Ectodermal cell (in vitro differentiated cells): ENCODE measurements around the gene AWAT2.

Source experiments
- H3K27ac ChIP-seq: 2 replicates; pipeline ENCODE4 v1.7.0; 2013; ENCODE audit warnings: mild to moderate bottlenecking, low read depth, low read length; ENCODE audit not compliant: insufficient read depth, poor library complexity, severe bottlenecking
- H3K27me3 ChIP-seq: 2 replicates; pipeline ENCODE4 v1.7.0; 2013; ENCODE audit warnings: mild to moderate bottlenecking, low read length; ENCODE audit not compliant: insufficient read depth, control insufficient read depth, poor library complexity, severe bottlenecking
- H3K36me3 ChIP-seq: one replicate; pipeline ENCODE4 v1.7.0; 2013; ENCODE audit warnings: low read length; ENCODE audit not compliant: control insufficient read depth, insufficient read depth
- H3K4me1 ChIP-seq: one replicate; pipeline ENCODE4 v1.7.0; 2013; ENCODE audit warnings: low read length; ENCODE audit not compliant: control insufficient read depth, insufficient read depth
- H3K4me3 ChIP-seq: 2 replicates; pipeline ENCODE4 v1.7.0; 2013; ENCODE audit warnings: low read depth, low read length, control low read depth; ENCODE audit not compliant: insufficient read depth
- H3K9me3 ChIP-seq: 2 replicates; pipeline ENCODE4 v1.7.0; 2013; ENCODE audit warnings: mild to moderate bottlenecking, low read length, moderate library complexity; ENCODE audit not compliant: control insufficient read depth
- WGBS, 2 experiments: methylation state at CpG; one replicate each; pipeline ENCODE4 v1.1.7; 2013; ENCODE audit warnings: missing lambda C conversion rate in 2 of 2; 5-methylcytosine and 5-hydroxymethylcytosine counted together

Gene AWAT2

GRCh38 chrX:70026851-70027200 lies 22.9 kb downstream of the AWAT2 start:
- Histone ChIP-seq H3K4me3 (no peak overlapping the region), H3K4me1 (no peaks in the 10 kb centered on the region), H3K36me3 (no peaks in the 10 kb centered on the region), H3K9me3 (no peaks in the 10 kb centered on the region), H3K27me3 (no peaks in the 10 kb centered on the region), H3K27ac (no peak overlapping the region)
- 83 to 85% methylated on average over 4 of the region's 4 CpGs for WGBS, 2 experiments

- Histone ChIP-seq H3K27me3 (no peaks in the 10 kb centered on the region), H3K27ac (no peak overlapping the region), H3K4me1 (no peaks in the 10 kb centered on the region), H3K9me3 (no peaks in the 10 kb centered on the region), H3K36me3 (no peaks in the 10 kb centered on the region), H3K4me3 (no peak overlapping the region)
- 77 to 94% methylated on average over 1 of the region's 1 CpG for WGBS, 2 experiments
Observed at GRCh38 chrX:70026112-70026850, 23.5 kb downstream of the AWAT2 start.

- WGBS, 2 experiments: 90 to 100% methylated on average over 1 of the region's 1 CpG
- no peaks in the 10 kb centered on the region for H3K9me3 ChIP-seq
- no peak overlapping the region for H3K4me3 ChIP-seq
- no peak overlapping the region for H3K27ac ChIP-seq
- H3K36me3 ChIP-seq: no peaks in the 10 kb centered on the region
- no peaks in the 10 kb centered on the region for H3K4me1 ChIP-seq
- H3K27me3 ChIP-seq: no peaks in the 10 kb centered on the region
Observed at GRCh38 chrX:70025464-70025863, 24.3 kb downstream of the AWAT2 start.

- H3K27me3 ChIP-seq: no peaks in the 10 kb centered on the region
- 87 to 100% methylated on average over 2 of the region's 4 CpGs for WGBS, 2 experiments
- no peak overlapping the region for H3K4me3 ChIP-seq
- no peaks in the 10 kb centered on the region for H3K4me1 ChIP-seq
- no peak overlapping the region for H3K27ac ChIP-seq
- H3K36me3 ChIP-seq: no peaks in the 10 kb centered on the region
- no peaks in the 10 kb centered on the region for H3K9me3 ChIP-seq
Observed at GRCh38 chrX:70022616-70023015, 27.1 kb downstream of the AWAT2 start.

GRCh38 chrX:70016513-70016912 lies 33.2 kb downstream of the AWAT2 start:
- H3K36me3 ChIP-seq: no peaks in the 10 kb centered on the region
- no peaks in the 10 kb centered on the region for H3K4me1 ChIP-seq

GRCh38 chrX:70013466-70014381 lies 36.0 kb downstream of the AWAT2 start:
- Histone ChIP-seq H3K4me1 (no peaks in the 10 kb centered on the region), H3K4me3 (no peak overlapping the region), H3K9me3 (no peaks in the 10 kb centered on the region), H3K36me3 (no peaks in the 10 kb centered on the region), H3K27ac (no peak overlapping the region), H3K27me3 (no peaks in the 10 kb centered on the region)
- 67 to 82% methylated on average over 4 to 5 of the region's 5 CpGs for WGBS, 2 experiments

More at GRCh38 chrX:70016513-70016912, 33.2 kb downstream of the AWAT2 start:
- no peaks in the 10 kb centered on the region for H3K9me3 ChIP-seq
- no peaks in the 10 kb centered on the region for H3K27me3 ChIP-seq
- no peak overlapping the region for H3K27ac ChIP-seq
- WGBS, 2 experiments: 95 to 100% methylated on average over 1 of the region's 2 CpGs
- no peak overlapping the region for H3K4me3 ChIP-seq

DNA sequence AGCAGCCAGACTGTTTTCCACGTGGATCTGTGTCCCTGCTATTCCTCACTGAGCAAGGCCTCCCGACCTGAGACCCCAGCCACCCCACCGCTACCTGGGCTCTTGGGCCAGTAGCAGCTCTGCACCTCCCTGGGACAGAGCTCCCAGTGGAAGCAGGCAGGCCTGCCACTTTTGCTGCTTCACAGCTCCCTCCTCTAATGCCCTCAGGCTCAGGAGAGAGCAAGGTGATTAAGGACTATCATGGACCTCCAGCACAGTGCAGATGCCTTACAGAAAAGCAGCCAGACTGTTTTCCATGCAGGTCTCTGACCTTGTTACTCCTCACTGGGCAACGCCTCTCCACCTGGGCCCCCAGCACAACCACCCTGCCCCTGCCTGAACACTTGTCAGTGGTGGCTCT lies 37.0 kb downstream of the AWAT2 start:
- Histone ChIP-seq H3K9me3 (no peaks in the 10 kb centered on the region), H3K36me3 (no peaks in the 10 kb centered on the region), H3K4me3 (no peak overlapping the region), H3K4me1 (no peaks in the 10 kb centered on the region), H3K27me3 (no peaks in the 10 kb centered on the region), H3K27ac (no peak overlapping the region)
- 77 to 82% methylated on average over 4 of the region's 4 CpGs for WGBS, 2 experiments

DNA sequence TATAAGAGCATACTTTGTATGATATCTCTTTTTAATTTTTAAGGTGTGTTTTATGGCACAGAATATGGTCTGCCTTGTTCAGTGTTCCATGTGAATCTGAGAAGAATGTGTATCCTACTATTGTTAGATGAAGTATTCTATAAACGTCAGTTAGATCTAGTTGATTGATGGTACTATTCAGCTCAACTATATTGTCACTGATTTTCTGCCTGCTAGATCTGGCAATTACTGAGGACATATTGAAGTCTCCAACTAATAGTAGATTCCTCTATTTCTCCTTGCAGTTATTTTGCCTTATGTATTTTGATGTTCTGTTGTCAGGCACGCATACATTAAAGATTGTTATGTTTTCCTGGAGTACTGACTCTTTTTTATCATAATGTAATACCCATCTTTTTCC lies 39.8 kb downstream of the AWAT2 start:
- H3K27me3 ChIP-seq: no peaks in the 10 kb centered on the region
- no peaks in the 10 kb centered on the region for H3K36me3 ChIP-seq
- WGBS, 2 experiments: 100% methylated on average over 1 of the region's 2 CpGs; no CpG with 5 or more reads in 1 of the 2 experiments
- H3K9me3 ChIP-seq: no peaks in the 10 kb centered on the region
- H3K4me1 ChIP-seq: no peaks in the 10 kb centered on the region
- H3K27ac ChIP-seq: no peak overlapping the region
- no peak overlapping the region for H3K4me3 ChIP-seq

GRCh38 chrX:70009049-70009448 lies 40.7 kb downstream of the AWAT2 start:
- H3K9me3 ChIP-seq: no peaks in the 10 kb centered on the region
- no peak overlapping the region for H3K27ac ChIP-seq
- H3K4me1 ChIP-seq: no peaks in the 10 kb centered on the region
- no peak overlapping the region for H3K4me3 ChIP-seq
- H3K36me3 ChIP-seq: no peaks in the 10 kb centered on the region
- H3K27me3 ChIP-seq: no peaks in the 10 kb centered on the region

DNA sequence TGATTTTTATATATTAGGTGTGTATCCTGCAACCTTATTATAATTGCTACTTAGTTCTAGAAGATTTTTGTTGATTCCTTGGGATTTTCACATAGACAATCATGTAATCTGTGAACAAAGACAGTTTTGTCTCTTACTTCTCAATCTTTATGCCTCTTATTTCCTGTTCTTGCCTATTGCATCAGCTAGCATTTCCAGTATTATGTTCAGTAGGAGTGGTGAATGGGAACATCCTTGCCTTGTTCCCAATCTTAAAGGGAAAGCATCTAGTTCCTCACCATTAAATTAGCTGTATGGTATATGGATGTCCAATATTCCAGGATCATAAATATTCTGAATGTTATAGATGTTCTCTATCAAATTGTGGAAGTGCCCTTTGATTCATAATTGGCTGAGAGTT lies 41.8 kb downstream of the AWAT2 start:
- Histone ChIP-seq H3K36me3 (no peaks in the 10 kb centered on the region), H3K27me3 (no peaks in the 10 kb centered on the region), H3K9me3 (no peaks in the 10 kb centered on the region), H3K27ac (no peak overlapping the region), H3K4me3 (no peak overlapping the region), H3K4me1 (no peaks in the 10 kb centered on the region)
